Measurements from ENCODE around the gene HPX.
A peak's percentile ranks its signal among the peaks of the same experiment; 100 is the strongest.
"Not testable (repeated sequence)": the region's sequence is repeated elsewhere in the genome, so short reads cannot be mapped to it uniquely, and the experiment has no call there.

HPX gene

GRCh38 chr11:6417907-6418556 is 22.8 kb downstream of the HPX start:
- no peak for DNase-seq (ENCODE audit: low read depth in 2 of 2)

- DNase-seq (ENCODE audit: low read depth in 2 of 2) = no peak
Measured at GRCh38 chr11:6415797-6416196, 25.0 kb downstream of the HPX start.

GRCh38 chr11:6414874-6415328 is 25.9 kb downstream of the HPX start:
- DNase-seq (ENCODE audit: low read depth in 2 of 2) = no peak

GRCh38 chr11:6413791-6414201 is 27.0 kb downstream of the HPX start:
- DNase-seq (ENCODE audit: low read depth in 2 of 2) = peak; percentile 44 to 51

GRCh38 chr11:6411594-6412031 is 29.2 kb downstream of the HPX start:
- no peak for DNase-seq (ENCODE audit: low read depth in 2 of 2)

- no peak for DNase-seq (ENCODE audit: low read depth in 2 of 2)
Measured at GRCh38 chr11:6410695-6411430, 29.9 kb downstream of the HPX start.

GRCh38 chr11:6406370-6406769 is 34.4 kb downstream of the HPX start:
- DNase-seq (ENCODE audit: low read depth in 2 of 2) = no peak

GRCh38 chr11:6405846-6406245 is 34.9 kb downstream of the HPX start:
- no peak for DNase-seq (ENCODE audit: low read depth in 2 of 2)

- no peak for DNase-seq (ENCODE audit: low read depth in 2 of 2)
Measured at GRCh38 chr11:6405052-6405667, 35.6 kb downstream of the HPX start.

GRCh38 chr11:6404342-6405051 is 36.3 kb downstream of the HPX start:
- no peak for DNase-seq (ENCODE audit: low read depth in 2 of 2)

- no peak for DNase-seq (ENCODE audit: low read depth in 2 of 2)
Measured at GRCh38 chr11:6403539-6403938, 37.2 kb downstream of the HPX start.

GRCh38 chr11:6402561-6402981 is 38.2 kb downstream of the HPX start:
- DNase-seq (ENCODE audit: low read depth in 2 of 2) = peak in 1 of 2 donors; percentile 50

GRCh38 chr11:6402061-6402470 is 38.7 kb downstream of the HPX start:
- no peak for DNase-seq (ENCODE audit: low read depth in 2 of 2)

- DNase-seq (ENCODE audit: low read depth in 2 of 2) = no peak
Measured at GRCh38 chr11:6401464-6401863, 39.3 kb downstream of the HPX start.

GRCh38 chr11:6400431-6401345 is 40.1 kb downstream of the HPX start:
- no peak for DNase-seq (ENCODE audit: low read depth in 2 of 2)

GRCh38 chr11:6397636-6398035 is 43.2 kb downstream of the HPX start:
- DNase-seq (ENCODE audit: low read depth in 2 of 2) = no peak

GRCh38 chr11:6397156-6397555 is 43.6 kb downstream of the HPX start:
- DNase-seq (ENCODE audit: low read depth in 2 of 2) = no peak

- no peak for DNase-seq (ENCODE audit: low read depth in 2 of 2)
Measured at GRCh38 chr11:6395470-6396060, 45.2 kb downstream of the HPX start.

GRCh38 chr11:6393989-6394670 is 46.7 kb downstream of the HPX start:
- no peak for DNase-seq (ENCODE audit: low read depth in 2 of 2)

GRCh38 chr11:6392251-6392650 is 48.5 kb downstream of the HPX start:
- not testable (repeated sequence) for DNase-seq (ENCODE audit: low read depth in 2 of 2)

Data from activated CD4-positive, alpha-beta T cell treated with anti-CD3 and anti-CD28 coated beads for 24 hours (primary cell).